AG10803 (cell line): ENCODE results near the gene TAS1R3.
A peak's percentile ranks its signal among the peaks of the same experiment; 100 is the strongest.

Source experiments
- DNase-seq: peaks from one replicate; pipeline ENCODE4 v3.0.0; 2010; ENCODE audit warnings: low read depth
- H3K4me3 ChIP-seq: 2 replicates; pipeline ENCODE4 v1.5.1; 2011; ENCODE audit warnings: mild to moderate bottlenecking, low read length, control low read depth
- TF ChIP-seq, protein P1 (sequence below): conservative IDR thresholded peaks from 2 replicates; pipeline ENCODE4 v1.5.1; 2011; ENCODE audit warnings: mild to moderate bottlenecking, low read length, control low read depth, inconsistent platforms

Gene TAS1R3

DNA sequence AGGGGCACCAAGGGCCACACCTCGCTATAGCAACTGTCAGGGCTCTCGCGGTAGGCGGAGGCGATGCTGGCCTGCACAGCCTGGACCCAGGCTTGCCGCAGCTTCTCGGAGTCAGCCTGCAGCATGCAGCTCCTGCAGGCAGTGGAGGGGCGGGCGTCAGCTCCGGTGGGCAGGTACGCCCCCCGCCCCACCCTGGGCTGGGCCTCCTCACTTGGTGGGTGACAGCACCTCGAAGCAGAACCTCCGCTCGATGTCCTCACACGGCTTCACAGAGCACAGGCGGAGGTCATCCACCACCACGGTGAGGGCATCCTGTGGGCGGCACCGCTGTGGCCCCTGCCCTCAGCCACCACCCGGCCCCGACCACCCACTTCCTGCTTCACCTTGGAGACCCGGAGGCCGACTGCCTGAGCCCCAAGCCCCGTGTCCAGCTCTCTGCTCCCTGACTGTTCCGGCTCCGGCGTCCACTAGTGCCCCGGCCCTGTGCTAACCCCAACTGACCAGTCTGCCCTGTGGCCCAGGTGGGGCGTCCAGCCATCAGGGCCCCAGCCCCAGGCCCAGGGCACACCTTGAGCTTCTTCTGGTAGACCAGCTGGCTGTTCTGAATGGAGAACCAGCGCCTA, 33.2 kb upstream of the TAS1R3 start:
- TF ChIP-seq, protein P1, sequence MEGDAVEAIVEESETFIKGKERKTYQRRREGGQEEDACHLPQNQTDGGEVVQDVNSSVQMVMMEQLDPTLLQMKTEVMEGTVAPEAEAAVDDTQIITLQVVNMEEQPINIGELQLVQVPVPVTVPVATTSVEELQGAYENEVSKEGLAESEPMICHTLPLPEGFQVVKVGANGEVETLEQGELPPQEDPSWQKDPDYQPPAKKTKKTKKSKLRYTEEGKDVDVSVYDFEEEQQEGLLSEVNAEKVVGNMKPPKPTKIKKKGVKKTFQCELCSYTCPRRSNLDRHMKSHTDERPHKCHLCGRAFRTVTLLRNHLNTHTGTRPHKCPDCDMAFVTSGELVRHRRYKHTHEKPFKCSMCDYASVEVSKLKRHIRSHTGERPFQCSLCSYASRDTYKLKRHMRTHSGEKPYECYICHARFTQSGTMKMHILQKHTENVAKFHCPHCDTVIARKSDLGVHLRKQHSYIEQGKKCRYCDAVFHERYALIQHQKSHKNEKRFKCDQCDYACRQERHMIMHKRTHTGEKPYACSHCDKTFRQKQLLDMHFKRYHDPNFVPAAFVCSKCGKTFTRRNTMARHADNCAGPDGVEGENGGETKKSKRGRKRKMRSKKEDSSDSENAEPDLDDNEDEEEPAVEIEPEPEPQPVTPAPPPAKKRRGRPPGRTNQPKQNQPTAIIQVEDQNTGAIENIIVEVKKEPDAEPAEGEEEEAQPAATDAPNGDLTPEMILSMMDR = no peak
- H3K4me3 ChIP-seq = no peak overlapping the region
- DNase-seq = no peak

DNA sequence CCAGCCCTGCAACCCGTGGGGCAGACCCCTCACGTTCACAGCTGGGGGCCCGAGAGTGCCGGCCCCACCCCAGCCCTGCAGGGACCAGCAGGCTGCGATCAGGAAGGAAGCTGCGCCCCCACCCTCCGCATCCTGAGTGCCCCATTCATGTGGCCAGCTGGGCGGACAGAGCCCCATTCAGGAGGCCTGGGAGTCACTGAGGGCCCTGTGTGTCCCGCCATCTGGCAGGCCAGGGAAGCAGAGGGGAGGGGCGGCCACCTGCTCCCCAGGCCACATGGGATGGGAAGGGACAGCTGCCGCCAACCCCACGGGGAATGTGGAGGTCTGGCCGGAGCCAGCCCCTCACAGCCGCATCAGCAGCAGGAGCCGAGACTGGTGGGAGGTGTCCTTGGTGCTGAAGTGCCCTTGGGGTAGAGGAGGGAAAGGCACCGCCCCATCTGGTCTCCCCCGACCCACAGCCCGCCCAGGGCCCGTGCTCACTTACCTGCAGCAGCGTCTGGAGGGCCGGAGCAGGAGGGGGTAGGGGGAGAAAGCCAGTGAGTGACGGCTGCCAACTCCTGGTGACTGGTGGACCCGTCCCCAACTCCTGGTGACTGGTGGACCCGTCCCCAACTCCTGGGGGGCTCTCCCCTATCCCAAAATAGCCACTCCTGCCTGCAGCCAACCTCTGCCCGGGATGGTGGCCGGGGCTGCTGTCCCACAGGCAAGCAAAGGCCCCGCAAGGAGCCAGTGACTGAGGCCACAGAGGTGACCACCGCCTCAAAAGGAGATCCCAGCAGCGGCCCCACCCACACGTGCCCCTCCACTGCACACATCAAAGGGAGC, 32.0 kb upstream of the TAS1R3 start:
- H3K4me3 ChIP-seq = no peak overlapping the region
- no peak for DNase-seq
- TF ChIP-seq, protein P1 = no peak

DNA sequence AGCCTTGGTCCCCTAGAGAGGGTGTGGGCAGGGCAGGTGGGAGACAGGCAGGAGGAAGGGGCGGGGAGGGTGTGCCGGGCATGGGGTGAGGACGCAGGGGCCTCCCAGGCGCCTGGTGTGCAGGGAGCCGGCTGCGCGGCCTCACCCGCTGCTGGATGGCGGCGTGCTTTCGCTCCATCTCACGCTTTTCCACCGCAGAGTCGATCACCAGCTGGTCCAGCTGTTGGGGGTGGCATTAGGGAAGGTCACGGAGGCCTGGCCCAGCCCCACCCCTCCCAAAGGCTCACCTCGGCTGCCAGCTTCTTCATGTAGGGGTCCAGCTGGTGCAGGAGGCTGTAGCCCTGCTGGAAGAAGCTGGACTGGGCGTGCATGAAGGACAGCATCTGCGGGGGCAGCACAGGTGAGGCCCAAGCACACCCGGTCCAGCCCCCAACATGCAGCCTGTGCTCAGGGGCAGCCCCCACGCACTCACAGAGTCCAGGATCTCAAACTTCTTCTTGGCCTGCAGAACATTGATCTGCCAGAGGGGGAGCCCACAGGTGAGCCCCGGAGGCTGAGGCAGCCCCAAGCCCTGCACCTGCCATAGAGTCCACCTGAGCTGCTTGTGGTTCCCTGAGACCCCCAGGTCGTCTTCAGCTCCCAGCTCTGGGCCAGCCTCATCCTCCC, 31.3 kb upstream of the TAS1R3 start:
- no peak for DNase-seq
- no peak overlapping the region for H3K4me3 ChIP-seq
- TF ChIP-seq, protein P1 = peak; percentile 14; the same call in 1 of the 2 replicates

DNA sequence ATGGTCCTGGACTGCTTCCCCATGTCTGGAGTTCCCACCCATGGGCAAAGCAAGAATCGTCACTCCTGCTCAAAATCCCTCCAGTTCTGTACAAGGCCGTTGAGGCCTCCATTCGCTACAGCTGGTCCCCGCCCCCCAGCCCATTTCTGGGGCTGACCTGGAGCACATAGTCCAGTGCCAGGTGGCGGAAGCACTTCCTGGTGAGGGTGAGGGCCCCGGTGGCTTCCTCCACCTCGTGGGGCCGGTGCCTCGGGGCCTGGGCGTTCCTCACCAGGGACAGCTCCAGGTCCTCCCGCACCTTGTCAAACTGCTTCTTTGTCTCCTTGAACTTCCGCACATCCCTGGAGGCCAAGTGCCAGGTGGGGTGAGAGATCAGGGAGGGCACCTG, 30.7 kb upstream of the TAS1R3 start:
- no peak overlapping the region for H3K4me3 ChIP-seq
- DNase-seq = no peak
- TF ChIP-seq, protein P1 = no peak

DNA sequence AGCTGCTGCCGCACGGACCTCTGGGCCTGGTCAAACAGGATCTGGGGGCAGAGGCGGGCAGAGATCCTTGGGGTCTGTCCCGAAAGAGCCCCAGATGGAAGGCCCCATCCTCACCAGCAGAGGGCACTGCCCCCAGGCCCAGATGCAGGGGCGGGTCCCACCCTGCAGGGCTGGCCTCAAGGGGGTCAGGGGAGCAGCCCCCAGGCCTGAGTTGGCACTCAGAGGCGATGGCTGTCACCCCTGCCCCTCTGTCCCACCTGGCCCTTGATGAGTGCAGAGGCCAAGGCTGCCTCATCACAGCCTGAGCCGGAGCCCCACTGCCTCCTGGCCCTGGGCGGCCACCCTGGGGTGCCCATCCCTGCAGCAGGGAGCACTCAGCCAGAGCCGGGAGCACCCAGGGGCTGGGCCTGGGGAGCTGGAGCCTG, 29.1 kb upstream of the TAS1R3 start:
- TF ChIP-seq, protein P1 = peak; percentile 39
- H3K4me3 ChIP-seq = no peak overlapping the region
- DNase-seq = no peak

DNA sequence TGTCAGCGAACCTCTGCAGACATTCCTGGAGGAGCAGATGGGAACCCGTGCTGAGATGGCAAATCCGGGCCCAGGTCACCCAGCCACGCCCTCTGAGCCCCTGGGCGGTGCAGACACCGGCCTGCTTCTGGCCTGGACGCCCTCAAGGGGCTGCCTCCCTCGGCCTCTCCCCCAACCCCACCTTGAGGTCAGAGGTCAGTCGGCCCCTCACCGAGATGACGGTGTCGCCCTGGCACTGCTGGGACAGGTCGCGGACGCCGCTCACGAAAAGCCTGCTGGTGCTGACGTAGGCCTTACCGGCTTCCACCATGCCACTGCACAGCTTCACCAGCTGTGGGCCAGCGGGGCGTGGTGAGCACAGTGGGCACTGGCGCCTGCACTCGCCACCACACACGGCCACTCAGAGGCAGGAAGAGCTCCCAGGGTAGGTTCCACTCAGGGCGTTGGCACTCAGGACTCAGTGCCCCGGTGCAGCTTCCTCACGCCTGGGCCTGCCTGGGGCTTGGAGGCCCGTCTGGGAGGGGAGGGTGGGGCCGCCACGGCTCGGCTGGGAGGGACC, 28.1 kb upstream of the TAS1R3 start:
- DNase-seq = no peak
- no peak overlapping the region for H3K4me3 ChIP-seq

More for the DNA sequence above, 28.1 kb upstream of the TAS1R3 start:
- TF ChIP-seq, protein P1 = no peak
